Prostate gland (tissue), 2 donors: ENCODE results near the gene IGLL5.

Experiments used
- CTCF ChIP-seq, 4 experiments: fragments of 200-600 bp in 2 of 4; fragments of 450-650 bp in 2 of 4; sonication (generic) in 2 of 4; IDR thresholded peaks; 1 replicate in 3 of 4; 2 replicates in 1 of 4; pipeline ENCODE4 v1.5.1; 2016 to 2019; ENCODE audit warnings: antibody characterized with exemption in 4 of 4, mild to moderate bottlenecking in 2 of 4, moderate library complexity in 2 of 4
- POLR2A ChIP-seq: fragments of 450-650 bp; IDR thresholded peaks from one replicate; pipeline ENCODE4 v1.6.1; 2016; ENCODE audit warnings: antibody characterized with exemption, mild to moderate bottlenecking
- POLR2AphosphoS5 ChIP-seq: sonication (generic); formaldehyde crosslinking; IDR thresholded peaks from one replicate; pipeline ENCODE4 v1.6.1; 2017; ENCODE audit warnings: antibody characterized with exemption

DNA sequence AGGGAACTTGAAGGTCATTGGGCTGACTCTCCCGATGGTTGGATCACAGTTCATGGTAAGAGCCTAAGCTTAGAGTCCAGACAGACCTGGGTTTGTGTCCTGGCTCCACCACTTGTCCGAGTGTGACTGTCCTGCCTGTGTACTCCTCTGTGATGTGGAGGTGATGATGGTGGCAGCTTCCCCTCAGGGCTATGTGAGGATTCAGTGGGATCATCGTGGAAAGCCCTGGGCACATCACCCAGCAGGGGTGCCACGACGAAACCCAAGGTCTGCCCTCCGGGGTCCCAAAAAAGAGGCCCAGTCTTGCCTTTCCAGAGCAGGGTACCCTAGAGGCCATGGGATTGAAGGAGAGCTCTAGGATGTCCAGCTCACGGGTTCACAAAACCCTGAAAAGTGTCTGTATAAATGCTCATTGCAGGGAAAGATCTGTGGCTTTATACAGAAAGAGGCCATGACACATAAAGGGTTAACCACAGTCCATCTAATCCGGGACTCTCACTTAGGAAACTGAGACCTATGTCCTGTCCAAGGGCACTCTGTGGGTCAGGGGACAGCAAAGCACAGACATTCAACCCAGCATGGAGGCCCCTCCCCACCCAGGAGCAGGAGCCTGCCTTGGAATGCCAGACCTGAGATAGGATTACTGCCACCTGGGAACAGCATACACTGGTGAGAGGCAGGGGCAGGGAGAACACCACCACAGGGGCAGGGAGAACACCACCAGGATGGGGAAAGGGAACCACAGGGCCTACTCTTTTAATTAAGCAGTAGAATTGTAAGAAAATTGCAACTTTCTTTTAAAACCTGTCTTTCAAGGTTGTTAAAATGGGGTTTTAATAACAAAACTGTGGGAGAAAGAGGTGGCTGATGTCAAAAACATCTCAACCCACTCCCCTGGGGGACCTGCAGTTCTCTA is 51.3 kb downstream of the IGLL5 start:
- no peak for TF ChIP-seq CTCF (IDR thresholded peaks at IDR 0.05)
- no peak for TF ChIP-seq POLR2A
- no peak for TF ChIP-seq POLR2AphosphoS5
